GM19193 (cell line): ENCODE data around the gene SLC22A16.

Experiments
- POLR2A ChIP-seq: IDR thresholded peaks from 4 replicates; pipeline ENCODE4 v1.6.1; 2011; ENCODE audit not compliant: insufficient read depth, insufficient read length; ENCODE audit errors: extremely low read depth

Gene SLC22A16

GRCh38 chr6:110471726-110472365 is 4.6 kb downstream of the SLC22A16 start:
- no peak for TF ChIP-seq POLR2A

DNA sequence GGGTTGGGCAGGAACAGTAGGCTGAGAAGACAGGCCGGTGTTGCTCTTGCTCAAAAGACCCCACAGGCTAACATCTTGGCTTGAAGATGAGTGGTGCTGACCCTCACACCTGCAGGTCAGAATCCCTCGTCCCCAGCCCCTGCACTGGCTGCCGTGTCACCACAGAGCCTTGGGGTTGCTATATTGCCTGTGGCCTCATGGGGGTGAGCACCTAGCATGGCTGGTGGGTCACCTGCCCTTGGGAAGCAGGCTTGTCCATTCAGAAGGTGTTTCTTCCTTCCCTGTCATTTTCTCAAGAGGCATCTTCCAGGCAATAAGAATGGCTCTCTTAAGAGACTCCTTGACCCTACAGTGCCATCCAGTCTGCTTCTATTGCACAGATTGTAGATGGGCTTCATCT is 7.7 kb downstream of the SLC22A16 start:
- no peak for TF ChIP-seq POLR2A

DNA sequence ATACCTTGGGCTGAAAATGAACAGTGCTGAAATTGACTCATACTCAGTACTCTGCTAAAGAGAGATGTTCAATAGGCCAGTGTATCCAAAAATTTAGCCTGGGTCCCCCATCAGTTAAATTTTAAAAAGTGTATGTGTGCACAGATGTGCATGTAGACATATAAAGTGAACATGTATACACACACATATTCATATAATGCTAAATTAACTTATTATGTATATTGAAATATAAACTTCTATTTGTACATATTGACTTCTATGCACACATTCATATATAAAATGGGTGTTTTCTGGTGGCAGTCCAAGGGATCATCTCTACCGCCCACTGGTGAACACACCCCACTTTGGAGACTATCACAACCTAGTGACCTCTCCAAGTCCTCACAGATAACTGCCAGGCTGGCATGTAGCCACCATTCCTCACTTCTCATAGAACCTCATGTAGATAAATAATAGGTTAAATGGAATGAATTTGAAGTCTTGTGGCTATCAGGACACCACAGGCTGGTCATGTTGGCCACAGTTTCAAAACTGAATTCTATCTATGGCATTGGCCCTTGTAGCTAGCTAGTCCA is 8.8 kb downstream of the SLC22A16 start:
- TF ChIP-seq POLR2A: no peak

GRCh38 chr6:110462884-110463481 is 13.4 kb downstream of the SLC22A16 start:
- TF ChIP-seq POLR2A: no peak

DNA sequence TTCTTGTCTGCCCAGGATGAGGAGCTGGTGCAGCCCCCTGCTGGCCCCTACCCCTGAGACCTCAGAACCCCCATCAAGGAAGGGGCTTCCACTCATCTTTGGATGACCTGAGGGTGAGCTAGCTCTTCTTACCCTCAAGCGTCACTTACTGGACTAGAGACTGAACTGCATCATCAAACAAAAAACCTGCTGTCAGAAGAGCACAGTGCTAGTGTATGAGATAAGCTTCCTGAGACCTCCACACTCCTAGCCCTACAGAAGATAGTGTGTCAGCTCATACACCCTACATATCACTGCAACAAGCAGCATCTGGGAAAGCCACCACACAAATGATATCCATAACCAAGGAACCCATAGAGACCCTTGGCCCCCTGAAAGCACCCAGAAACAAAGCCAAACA is 15.0 kb downstream of the SLC22A16 start:
- no peak for TF ChIP-seq POLR2A

- no peak for TF ChIP-seq POLR2A
Observed at GRCh38 chr6:110459137-110459536, 17.3 kb downstream of the SLC22A16 start.

GRCh38 chr6:110458476-110458875 is 17.9 kb downstream of the SLC22A16 start:
- TF ChIP-seq POLR2A: no peak

DNA sequence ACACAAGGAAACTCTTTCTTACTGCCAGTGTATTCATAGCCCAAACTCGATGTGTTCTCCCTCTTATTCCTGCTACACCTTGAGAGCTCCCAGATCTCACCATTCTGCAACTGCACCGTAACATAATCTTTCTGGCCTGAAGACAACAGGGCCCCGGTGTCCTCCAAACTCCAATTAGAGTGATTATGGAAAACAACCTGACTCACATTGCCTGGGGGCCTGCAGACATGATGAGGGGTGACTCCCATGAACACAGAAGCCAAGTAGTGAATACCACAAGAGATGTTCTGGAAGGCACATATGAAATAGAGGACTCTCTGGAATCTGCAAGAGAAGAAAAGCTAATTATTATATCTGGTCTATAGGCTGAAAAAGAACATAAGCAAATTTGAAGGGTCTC is 19.7 kb downstream of the SLC22A16 start:
- no peak for TF ChIP-seq POLR2A

- TF ChIP-seq POLR2A: no peak
Observed at GRCh38 chr6:110449541-110449895, 26.9 kb downstream of the SLC22A16 start.

DNA sequence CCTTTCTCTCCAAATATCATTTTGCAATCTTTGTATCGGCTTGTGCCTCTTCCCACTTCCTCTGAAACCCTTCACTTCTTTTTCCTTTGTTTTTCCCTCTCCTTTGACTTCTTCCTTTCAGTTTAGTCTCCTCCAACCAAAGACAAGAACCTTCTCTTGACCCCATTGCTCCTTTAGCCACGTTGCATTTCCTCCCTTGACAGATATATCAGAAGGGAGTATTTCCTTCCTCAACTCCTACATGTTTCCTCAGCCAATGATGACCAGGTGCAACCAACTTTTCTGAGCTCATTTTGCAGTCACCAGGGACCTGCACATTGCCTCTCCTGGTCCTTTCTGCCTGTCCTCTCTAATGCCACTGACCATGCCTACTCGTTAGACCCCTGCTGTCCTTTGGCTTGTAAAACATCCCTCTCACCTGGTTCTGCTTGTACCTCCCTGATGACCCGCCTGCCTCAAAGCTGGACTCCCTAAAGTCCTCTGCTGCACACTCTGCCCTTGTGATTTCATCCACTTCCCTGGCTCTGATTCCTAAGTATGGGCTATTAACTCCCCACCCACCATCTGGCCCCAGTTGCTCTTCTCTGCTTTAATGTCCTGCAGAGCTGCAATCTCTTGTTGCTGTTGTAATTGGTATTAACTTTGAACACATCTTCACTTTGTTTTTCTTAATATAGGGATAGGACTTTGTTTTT is 27.4 kb downstream of the SLC22A16 start:
- TF ChIP-seq POLR2A: no peak

GRCh38 chr6:110447761-110448160 is 28.7 kb downstream of the SLC22A16 start:
- no peak for TF ChIP-seq POLR2A

DNA sequence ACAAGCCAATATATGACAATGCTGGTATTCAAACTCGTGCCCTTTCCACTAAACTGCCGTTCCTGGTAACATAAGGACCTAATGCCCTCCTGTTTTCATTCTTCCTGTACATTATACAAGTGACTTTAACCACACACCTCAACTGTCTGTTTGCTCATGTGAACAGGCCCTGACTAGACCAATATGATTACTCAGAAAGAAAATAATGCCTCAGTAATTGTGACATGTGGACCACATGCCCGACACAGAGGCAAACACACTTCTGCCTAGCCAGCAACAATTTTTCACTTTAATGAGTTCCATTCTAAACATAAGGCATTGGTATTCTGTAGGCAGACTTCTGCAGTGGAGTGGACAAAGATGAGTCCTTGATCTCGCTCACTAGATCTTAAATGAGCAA is 30.0 kb downstream of the SLC22A16 start:
- no peak for TF ChIP-seq POLR2A

DNA sequence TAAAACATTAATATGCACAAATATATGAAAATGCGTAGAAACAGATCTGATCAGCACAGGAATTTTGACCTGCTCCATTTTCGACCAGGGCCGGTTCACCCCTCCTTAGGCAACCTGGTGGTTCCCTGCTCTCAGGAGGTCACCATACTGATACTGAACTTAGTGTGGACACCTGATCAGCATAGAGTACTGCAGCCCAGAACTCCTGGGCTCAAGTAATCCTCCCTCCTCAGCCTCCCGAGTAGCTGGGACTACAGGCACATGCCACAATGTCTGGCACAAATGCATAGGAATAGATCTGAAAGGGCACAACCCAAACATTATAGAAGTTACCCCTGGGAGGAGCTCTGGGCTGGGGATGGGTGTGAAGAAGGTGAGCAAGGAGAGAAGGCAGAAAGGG is 36.4 kb downstream of the SLC22A16 start:
- TF ChIP-seq POLR2A: no peak

- TF ChIP-seq POLR2A: no peak
Observed at GRCh38 chr6:110439356-110439755, 37.1 kb downstream of the SLC22A16 start.

DNA sequence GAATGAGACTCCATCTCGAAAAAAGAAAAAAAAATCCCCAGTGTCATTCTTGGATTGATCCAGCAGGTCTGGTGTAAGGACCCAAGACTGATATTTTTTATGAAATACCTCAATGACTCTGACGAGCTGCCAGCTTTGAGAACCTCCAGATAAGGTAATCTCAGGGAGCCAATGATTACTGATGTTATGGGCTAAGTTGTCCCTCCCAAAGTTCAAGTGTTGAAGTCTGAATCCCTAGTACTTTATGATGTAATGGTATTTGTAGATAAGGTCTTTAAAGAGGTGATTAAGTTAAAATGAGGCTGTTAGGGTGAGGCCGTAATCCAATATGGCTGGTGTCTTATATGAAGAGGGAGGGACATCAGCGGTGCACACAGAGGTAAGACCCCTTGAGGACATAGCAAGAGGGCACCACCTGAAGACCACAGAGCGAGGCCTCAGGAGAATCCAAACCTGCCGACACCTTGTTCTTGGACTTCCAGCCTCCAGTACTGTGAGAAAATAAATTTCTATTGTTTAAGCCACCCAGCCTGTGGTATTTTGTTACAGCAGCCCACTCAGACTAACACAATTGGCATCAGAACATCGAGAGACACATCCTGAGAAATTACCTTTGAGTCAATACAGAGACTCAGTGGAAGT is 41.3 kb downstream of the SLC22A16 start:
- no peak for TF ChIP-seq POLR2A
